Gastrocnemius medialis (tissue), 4 donors: ENCODE results near the gene N4BP3.
A peak's percentile ranks its signal among the peaks of the same experiment; 100 is the strongest.

Experiments
- POLR2A ChIP-seq, 2 donors: fragments of 450-650 bp; IDR thresholded peaks; one replicate each; pipeline ENCODE4 v1.6.1; 2017; ENCODE audit warnings: antibody characterized with exemption in 2 of 2, mild to moderate bottlenecking in 2 of 2, moderate library complexity in 2 of 2
- TF ChIP-seq, protein P1 (sequence below), 5 experiments: fragments of 450-650 bp in 3 of 5; fragments of 200-600 bp in 2 of 5; sonication (generic) in 2 of 5; IDR thresholded peaks in 4 of 5; conservative IDR thresholded peaks in 1 of 5; 1 replicate in 4 of 5; 2 replicates in 1 of 5; pipeline ENCODE4 v1.5.1; 2016 to 2019; ENCODE audit warnings: antibody characterized with exemption in 5 of 5, mild to moderate bottlenecking in 3 of 5, moderate library complexity in 3 of 5

DNA sequence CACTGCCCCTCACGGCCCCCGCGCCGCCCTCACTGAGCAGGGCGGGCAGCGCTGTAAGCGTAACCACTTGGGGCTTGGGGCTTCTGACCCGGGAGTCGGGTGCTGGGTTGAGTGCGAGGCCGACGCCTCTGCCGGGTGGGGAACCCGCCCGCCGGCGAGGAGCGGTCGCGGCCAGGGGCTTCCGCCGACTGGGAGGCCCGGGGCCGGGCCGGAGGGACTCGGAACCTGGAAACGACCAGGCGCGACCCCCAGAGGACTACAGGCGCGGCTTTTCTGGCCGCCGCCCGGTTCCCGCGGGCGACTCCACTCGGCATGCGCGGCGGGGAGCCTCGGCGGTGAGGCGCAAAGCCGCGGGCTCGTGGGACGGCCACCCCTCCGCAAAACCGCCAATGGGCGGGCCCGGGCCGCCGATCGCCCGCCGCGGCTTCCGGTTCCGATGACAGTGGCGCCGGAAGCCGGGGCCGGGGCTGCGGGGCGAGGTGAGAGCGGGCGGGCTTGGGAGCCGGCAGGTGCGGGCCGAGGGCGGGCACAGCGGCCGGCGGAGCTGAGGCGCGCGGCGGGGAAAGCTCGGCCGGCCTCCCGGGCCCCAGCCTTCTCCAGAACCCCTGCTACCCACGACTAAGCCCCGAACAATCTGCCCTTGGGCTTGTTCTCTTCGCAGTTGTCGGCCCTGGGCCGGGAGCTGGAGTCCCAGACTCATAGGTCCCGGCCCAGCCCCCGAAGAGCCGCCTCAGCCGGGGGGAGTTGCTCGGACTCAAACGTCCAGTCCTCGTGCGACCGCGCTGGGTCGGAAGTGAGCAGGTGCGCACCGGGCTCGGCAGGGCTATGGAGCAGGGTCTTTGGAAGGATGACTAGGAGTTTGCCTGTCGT lies 17.5 kb downstream of the N4BP3 start, which contains the start of gene RMND5B:
- peak; percentile 84 to 93 for TF ChIP-seq POLR2A (IDR thresholded peaks at IDR 0.05)
- TF ChIP-seq, protein P1, sequence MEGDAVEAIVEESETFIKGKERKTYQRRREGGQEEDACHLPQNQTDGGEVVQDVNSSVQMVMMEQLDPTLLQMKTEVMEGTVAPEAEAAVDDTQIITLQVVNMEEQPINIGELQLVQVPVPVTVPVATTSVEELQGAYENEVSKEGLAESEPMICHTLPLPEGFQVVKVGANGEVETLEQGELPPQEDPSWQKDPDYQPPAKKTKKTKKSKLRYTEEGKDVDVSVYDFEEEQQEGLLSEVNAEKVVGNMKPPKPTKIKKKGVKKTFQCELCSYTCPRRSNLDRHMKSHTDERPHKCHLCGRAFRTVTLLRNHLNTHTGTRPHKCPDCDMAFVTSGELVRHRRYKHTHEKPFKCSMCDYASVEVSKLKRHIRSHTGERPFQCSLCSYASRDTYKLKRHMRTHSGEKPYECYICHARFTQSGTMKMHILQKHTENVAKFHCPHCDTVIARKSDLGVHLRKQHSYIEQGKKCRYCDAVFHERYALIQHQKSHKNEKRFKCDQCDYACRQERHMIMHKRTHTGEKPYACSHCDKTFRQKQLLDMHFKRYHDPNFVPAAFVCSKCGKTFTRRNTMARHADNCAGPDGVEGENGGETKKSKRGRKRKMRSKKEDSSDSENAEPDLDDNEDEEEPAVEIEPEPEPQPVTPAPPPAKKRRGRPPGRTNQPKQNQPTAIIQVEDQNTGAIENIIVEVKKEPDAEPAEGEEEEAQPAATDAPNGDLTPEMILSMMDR (IDR thresholded peaks at IDR 0.05 in 4 of 5, conservative IDR thresholded peaks at IDR 0.05 in 1 of 5) = peak in 1 of 5 experiments; percentile 20
